ENCODE measurements around the gene CYTH1.

- TF ChIP-seq POLR2AphosphoS5 (IDR thresholded peaks at IDR 0.05) (no peak), CTCF (IDR thresholded peaks at IDR 0.05) (no peak), POLR2A (IDR thresholded peaks at IDR 0.05) (no peak)
Observed at GRCh38 chr17:78797213-78797612, 15.1 kb upstream of the CYTH1 start.
